ENCODE measurements around the gene ANKRD63. TPM values are rescaled to one million over a fixed set of nuclear protein-coding genes. Genes with fewer than 3 reads are reported as not detected.

The ANKRD63 gene
- total RNA-seq, 1 donor = 1.1 TPM

Other genes with a start within 250 kb of the ANKRD63 start
- 75.1 TPM for gene SRP14, start 243.9 kb downstream of the ANKRD63 start, total RNA-seq
- gene BMF, start 174.2 kb downstream of the ANKRD63 start, total RNA-seq = 25.3 TPM
- gene BUB1B, start 122.0 kb downstream of the ANKRD63 start, total RNA-seq = 3.0 TPM
- gene PAK6, start 44.0 kb downstream of the ANKRD63 start, total RNA-seq = 1.3 TPM
- gene PLCB2, start 24.9 kb upstream of the ANKRD63 start, total RNA-seq = 123 TPM
- 30.2 TPM for gene INAFM2, start 40.6 kb upstream of the ANKRD63 start, total RNA-seq
- gene CCDC9B, start 57.9 kb upstream of the ANKRD63 start, total RNA-seq = 4.6 TPM
- not detected for gene PHGR1, start 68.0 kb upstream of the ANKRD63 start, total RNA-seq
- 0.54 TPM for gene DISP2, start 75.2 kb upstream of the ANKRD63 start, total RNA-seq
- 4.3 TPM for gene KNSTRN, start 99.7 kb upstream of the ANKRD63 start, total RNA-seq
- gene IVD, start 122.7 kb upstream of the ANKRD63 start, total RNA-seq = 60.1 TPM
- gene BAHD1, start 157.9 kb upstream of the ANKRD63 start, total RNA-seq = 26.9 TPM
- 18.0 TPM for gene CHST14, start 187.9 kb upstream of the ANKRD63 start, total RNA-seq